MM.1S (cell line): ENCODE results near the gene B3GALT2.
"Not testable (repeated sequence)": the region's sequence is repeated elsewhere in the genome, so short reads cannot be mapped to it uniquely, and the experiment has no call there.

Experiments used
- DNase-seq: peaks from one replicate; pipeline ENCODE4 v3.0.0-alpha.2; 2015
- H2AFZ ChIP-seq: fragments of 300-600 bp; sonication (generic); 2 replicates; pipeline ENCODE4 v1.6.0; 2016; ENCODE audit warnings: antibody characterized with exemption, low read length
- H3F3A ChIP-seq: fragments of 300-600 bp; sonication (generic); 2 replicates; pipeline ENCODE4 v1.6.1; 2016; ENCODE audit warnings: mild to moderate bottlenecking, antibody characterized with exemption, low read length, moderate library complexity, mixed read lengths; ENCODE audit not compliant: insufficient read depth
- H3K27ac ChIP-seq: fragments of 300-600 bp; sonication (generic); 2 replicates; pipeline ENCODE4 v1.5.1; 2016; ENCODE audit warnings: mild to moderate bottlenecking, low read length
- H3K27me3 ChIP-seq: fragments of 300-600 bp; sonication (generic); replicated peaks from 2 replicates; pipeline ENCODE4 v1.6.0; 2016; ENCODE audit warnings: low read length; ENCODE audit not compliant: insufficient read depth
- H3K36me3 ChIP-seq: fragments of 300-600 bp; sonication (generic); replicated peaks from 2 replicates; pipeline ENCODE4 v1.6.1; 2016; ENCODE audit warnings: mild to moderate bottlenecking, low read length, mixed read lengths; ENCODE audit not compliant: insufficient read depth
- H3K4me1 ChIP-seq: fragments of 300-600 bp; sonication (generic); 2 replicates; pipeline ENCODE4 v1.6.1; 2016; ENCODE audit warnings: low read length, mixed read lengths
- H3K4me2 ChIP-seq: fragments of 300-600 bp; sonication (generic); 2 replicates; pipeline ENCODE4 v1.6.0; 2016; ENCODE audit warnings: low read depth, low read length
- H3K4me3 ChIP-seq: fragments of 300-600 bp; sonication (generic); 2 replicates; pipeline ENCODE4 v1.5.1; 2016; ENCODE audit warnings: low read length, mixed read lengths
- H3K79me2 ChIP-seq: fragments of 300-600 bp; sonication (generic); 2 replicates; pipeline ENCODE4 v1.6.1; 2016; ENCODE audit warnings: mixed run types, low read length, mixed read lengths
- H3K9ac ChIP-seq: fragments of 300-600 bp; sonication (generic); 2 replicates; pipeline ENCODE4 v1.6.1; 2016; ENCODE audit warnings: low read length, mixed read lengths
- H3K9me2 ChIP-seq: fragments of 300-600 bp; sonication (generic); replicated peaks from 2 replicates; pipeline ENCODE4 v1.6.1; 2016; ENCODE audit warnings: mild to moderate bottlenecking, low read length, mixed read lengths; ENCODE audit not compliant: insufficient read depth
- H3K9me3 ChIP-seq: fragments of 300-600 bp; sonication (generic); replicated peaks from 2 replicates; pipeline ENCODE4 v1.6.1; 2016; ENCODE audit warnings: mild to moderate bottlenecking, low read length, mixed read lengths; ENCODE audit not compliant: insufficient read depth
- H4K20me1 ChIP-seq: fragments of 300-600 bp; sonication (generic); 2 replicates; pipeline ENCODE4 v1.6.1; 2016; ENCODE audit warnings: mild to moderate bottlenecking, low read length, moderate library complexity, mixed read lengths; ENCODE audit not compliant: insufficient read depth
- CTCF ChIP-seq: fragments of 300-600 bp; sonication (generic); IDR thresholded peaks from 2 replicates; pipeline ENCODE4 v1.5.1; 2016; ENCODE audit warnings: antibody characterized with exemption, low read length, mixed read lengths
- EZH2 ChIP-seq: fragments of 300-600 bp; sonication (generic); optimal IDR thresholded peaks from 2 replicates; pipeline ENCODE3; 2017; ENCODE audit warnings: low read depth, mild to moderate bottlenecking, antibody characterized with exemption, low read length, mixed read lengths
- EZH2phosphoT487 ChIP-seq: fragments of 300-600 bp; sonication (generic); IDR thresholded peaks from 2 replicates; pipeline ENCODE4 v1.6.1; 2018; ENCODE audit warnings: antibody characterized with exemption, low read length

The B3GALT2 gene

GRCh38 chr1:193189442-193190095 lies 3.2 kb upstream of the B3GALT2 start:
- no peaks in the 10 kb centered on the region for H3K27me3 ChIP-seq
- peaks cover 14% of the 10 kb centered on the region for H3K4me1 ChIP-seq
- H3K9me2 ChIP-seq = no peaks in the 10 kb centered on the region
- DNase-seq = no peak
- H3K4me3 ChIP-seq = no peak overlapping the region
- no peak overlapping the region for H3K27ac ChIP-seq
- no peak overlapping the region for H3K9ac ChIP-seq
- H3F3A ChIP-seq = no peaks in the 10 kb centered on the region
- H3K4me2 ChIP-seq = no peak overlapping the region
- H3K79me2 ChIP-seq = peaks cover 88% of the 10 kb centered on the region
- no peak overlapping the region for H2AFZ ChIP-seq
- no peaks in the 10 kb centered on the region; the same call in 1 of the 2 replicates for H4K20me1 ChIP-seq
- H3K36me3 ChIP-seq = no peaks in the 10 kb centered on the region; the same call in 1 of the 2 replicates
- TF ChIP-seq EZH2 = no peak
- no peak for TF ChIP-seq EZH2phosphoT487
- no peak for TF ChIP-seq CTCF
- H3K9me3 ChIP-seq = no peaks in the 10 kb centered on the region

- peaks cover 88% of the 10 kb centered on the region for H3K79me2 ChIP-seq
- not testable (repeated sequence) for H3K9me3 ChIP-seq, H3K36me3 ChIP-seq, H3F3A ChIP-seq, H3K4me2 ChIP-seq, H3K27ac ChIP-seq, DNase-seq, H3K9me2 ChIP-seq, H4K20me1 ChIP-seq, H3K27me3 ChIP-seq, H3K4me3 ChIP-seq, H3K9ac ChIP-seq, H2AFZ ChIP-seq
- peaks cover 14% of the 10 kb centered on the region for H3K4me1 ChIP-seq
Measured at GRCh38 chr1:193188915-193189314, 2.5 kb upstream of the B3GALT2 start.

GRCh38 chr1:193187114-193187513 lies 701 bp upstream of the B3GALT2 start:
- peaks cover 83% of the 10 kb centered on the region for H3K79me2 ChIP-seq
- TF ChIP-seq EZH2 (no peak), EZH2phosphoT487 (no peak), CTCF (no peak)
- H3K36me3 ChIP-seq = no peaks in the 10 kb centered on the region; the same call in 1 of the 2 replicates
- no peaks in the 10 kb centered on the region for H3F3A ChIP-seq
- no peaks in the 10 kb centered on the region for H3K9me2 ChIP-seq
- H3K4me2 ChIP-seq = no peak overlapping the region
- no peak for DNase-seq
- H3K9ac ChIP-seq = no peak overlapping the region
- H3K4me1 ChIP-seq = peaks cover 14% of the 10 kb centered on the region
- peaks cover 9% of the 10 kb centered on the region; the same call in 1 of the 2 replicates for H4K20me1 ChIP-seq
- no peak overlapping the region for H2AFZ ChIP-seq
- no peak overlapping the region for H3K27ac ChIP-seq
- H3K27me3 ChIP-seq = no peaks in the 10 kb centered on the region
- H3K9me3 ChIP-seq = no peaks in the 10 kb centered on the region
- H3K4me3 ChIP-seq = no peak overlapping the region

GRCh38 chr1:193185211-193185610 lies 1.2 kb downstream of the B3GALT2 start:
- H3K27ac ChIP-seq = no peak overlapping the region
- H3K36me3 ChIP-seq = no peaks in the 10 kb centered on the region
- H3K9me2 ChIP-seq = no peaks in the 10 kb centered on the region
- no peaks in the 10 kb centered on the region for H3K9me3 ChIP-seq
- no peak overlapping the region for H3K9ac ChIP-seq
- no peak overlapping the region for H3K4me3 ChIP-seq
- no peak for DNase-seq
- peaks cover 8% of the 10 kb centered on the region for H3K4me1 ChIP-seq
- peaks cover 78% of the 10 kb centered on the region for H3K79me2 ChIP-seq
- peaks cover 9% of the 10 kb centered on the region; the same call in 1 of the 2 replicates for H4K20me1 ChIP-seq
- TF ChIP-seq EZH2phosphoT487 (no peak), CTCF (no peak), EZH2 (no peak)
- H3F3A ChIP-seq = 0 out of 2 replicates have a peak, but pooled peaks cover 3% of the 10 kb centered on the region
- no peak overlapping the region for H3K4me2 ChIP-seq
- H3K27me3 ChIP-seq = no peaks in the 10 kb centered on the region
- H2AFZ ChIP-seq = no peak overlapping the region
